Muscle of arm (tissue), 12 donors: ENCODE results near the gene PIP4K2A. TPM values are rescaled to one million over a fixed set of nuclear protein-coding genes. Genes with fewer than 3 reads are reported as not detected.

ENCODE experiments used
- DNase-seq: peaks from one replicate; pipeline ENCODE4 v3.0.0-alpha.2; 2013
- polyA plus RNA-seq, 12 donors: library from polyadenylated mRNA; unstranded; fragments of 120-200 nt; gene quantifications; one replicate each; pipeline ENCODE4 v1.2.1, GENCODE V29; 2013; ENCODE audit not compliant: insufficient read length in 12 of 12

PIP4K2A gene
- polyA plus RNA-seq, 12 donors: 15.6 to 111 (median 24.2) TPM

GRCh38 chr10:22599048-22599561 lies 115.3 kb downstream of the PIP4K2A start:
- DNase-seq: no peak

- DNase-seq: no peak
These were observed 115.9 kb downstream of the PIP4K2A start for GRCh38 chr10:22598478-22598877.

- DNase-seq: no peak
These were observed 117.2 kb downstream of the PIP4K2A start for GRCh38 chr10:22597138-22597537.

GRCh38 chr10:22593636-22594198 lies 120.7 kb downstream of the PIP4K2A start:
- DNase-seq: no peak

GRCh38 chr10:22593026-22593425 lies 121.4 kb downstream of the PIP4K2A start:
- no peak for DNase-seq

GRCh38 chr10:22589851-22590514 lies 124.4 kb downstream of the PIP4K2A start:
- DNase-seq: no peak

GRCh38 chr10:22588462-22588861 lies 125.9 kb downstream of the PIP4K2A start:
- no peak for DNase-seq

GRCh38 chr10:22583683-22584082 lies 130.7 kb downstream of the PIP4K2A start:
- DNase-seq: no peak

GRCh38 chr10:22581461-22581860 lies 132.9 kb downstream of the PIP4K2A start:
- no peak for DNase-seq

- no peak for DNase-seq
These were observed 133.7 kb downstream of the PIP4K2A start for GRCh38 chr10:22580711-22581110.

GRCh38 chr10:22579826-22580225 lies 134.6 kb downstream of the PIP4K2A start:
- DNase-seq: no peak

- no peak for DNase-seq
These were observed 140.4 kb downstream of the PIP4K2A start for GRCh38 chr10:22573820-22574569.

- no peak for DNase-seq
These were observed 143.5 kb downstream of the PIP4K2A start for GRCh38 chr10:22570733-22571430.

GRCh38 chr10:22570234-22570633 lies 144.1 kb downstream of the PIP4K2A start:
- DNase-seq: no peak

GRCh38 chr10:22568928-22569327 lies 145.4 kb downstream of the PIP4K2A start:
- DNase-seq: no peak

- no peak for DNase-seq
These were observed 150.3 kb downstream of the PIP4K2A start for GRCh38 chr10:22564060-22564459.

- no peak for DNase-seq
These were observed 152.5 kb downstream of the PIP4K2A start for GRCh38 chr10:22561909-22562308.

GRCh38 chr10:22560913-22561239 lies 153.5 kb downstream of the PIP4K2A start:
- no peak for DNase-seq

- DNase-seq: no peak
These were observed 154.1 kb downstream of the PIP4K2A start for GRCh38 chr10:22560096-22560912.

- no peak for DNase-seq
These were observed 157.1 kb downstream of the PIP4K2A start for GRCh38 chr10:22557321-22557720.

- DNase-seq: no peak
These were observed 157.6 kb downstream of the PIP4K2A start for GRCh38 chr10:22556774-22557173.
